Superior temporal gyrus (tissue), 1 donor: ENCODE data around the gene ATP23.

Source experiments
- DNase-seq: peaks from one replicate; pipeline ENCODE4 v3.0.0-alpha.2; 2016; ENCODE audit errors: extremely low spot score

Gene ATP23

GRCh38 chr12:57983146-57983857 lies 41.9 kb downstream of the ATP23 start:
- peak; percentile 74 for DNase-seq

- no peak for DNase-seq
Measured at GRCh38 chr12:57983858-57984505, 42.6 kb downstream of the ATP23 start.

- DNase-seq: no peak
Measured at GRCh38 chr12:57984629-57985151, 43.3 kb downstream of the ATP23 start.

- DNase-seq: no peak
Measured at GRCh38 chr12:57985685-57986084, 44.3 kb downstream of the ATP23 start.

GRCh38 chr12:57989838-57990237 lies 48.5 kb downstream of the ATP23 start:
- no peak for DNase-seq

DNA sequence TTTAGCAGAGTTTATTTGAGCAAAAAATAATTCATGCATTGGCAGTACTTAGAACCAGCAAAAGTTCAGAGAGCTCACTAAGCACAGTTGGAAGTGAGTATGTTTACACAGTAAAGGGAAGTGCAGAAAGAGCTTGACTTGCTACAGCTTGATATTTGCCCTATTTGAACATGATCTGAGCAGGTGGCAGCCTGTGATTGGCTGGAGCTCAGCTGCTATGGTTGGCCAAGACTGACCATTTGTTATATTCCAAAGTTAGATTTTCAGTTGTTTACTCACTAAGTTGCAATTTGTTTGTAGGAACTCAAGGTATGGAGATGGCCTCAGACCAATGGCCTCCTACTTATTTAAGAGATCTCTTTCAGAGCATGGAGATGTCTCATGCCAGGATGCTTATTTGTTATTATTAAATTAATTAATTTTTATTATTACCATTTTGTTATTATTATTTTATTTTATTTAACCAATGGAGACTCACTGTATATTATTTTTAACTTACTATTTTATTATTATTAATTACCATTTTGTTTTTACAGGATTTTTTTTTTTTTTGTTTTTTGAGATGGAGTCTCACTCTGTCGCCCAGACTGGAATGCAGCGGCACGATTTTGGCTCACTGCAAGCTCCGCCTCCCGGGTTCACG lies 49.0 kb downstream of the ATP23 start:
- DNase-seq: no peak

- DNase-seq: no peak
Measured at GRCh38 chr12:57992001-57992400, 50.6 kb downstream of the ATP23 start.

DNA sequence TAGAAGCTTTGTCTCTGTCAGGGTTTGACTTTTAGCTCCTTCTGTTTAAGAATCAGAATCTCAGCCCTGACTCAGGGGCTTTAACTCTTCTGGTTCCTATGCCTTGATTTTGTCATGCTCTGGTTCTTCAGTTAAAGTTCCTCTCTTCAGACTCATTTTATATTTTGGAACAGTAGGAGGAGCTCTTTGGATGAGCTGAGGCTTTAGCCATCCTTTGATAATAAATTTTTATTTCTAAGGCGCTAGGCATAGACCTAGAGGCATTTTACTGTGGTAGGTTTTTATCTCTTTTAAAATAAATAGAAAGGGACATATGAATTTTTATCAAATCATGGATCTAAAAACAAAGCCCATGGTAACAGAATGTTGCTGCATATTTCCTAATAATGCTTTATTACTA lies 51.7 kb downstream of the ATP23 start:
- DNase-seq: no peak

GRCh38 chr12:57993834-57994233 lies 52.5 kb downstream of the ATP23 start:
- no peak for DNase-seq

GRCh38 chr12:57996520-57996919 lies 55.2 kb downstream of the ATP23 start:
- DNase-seq: no peak

DNA sequence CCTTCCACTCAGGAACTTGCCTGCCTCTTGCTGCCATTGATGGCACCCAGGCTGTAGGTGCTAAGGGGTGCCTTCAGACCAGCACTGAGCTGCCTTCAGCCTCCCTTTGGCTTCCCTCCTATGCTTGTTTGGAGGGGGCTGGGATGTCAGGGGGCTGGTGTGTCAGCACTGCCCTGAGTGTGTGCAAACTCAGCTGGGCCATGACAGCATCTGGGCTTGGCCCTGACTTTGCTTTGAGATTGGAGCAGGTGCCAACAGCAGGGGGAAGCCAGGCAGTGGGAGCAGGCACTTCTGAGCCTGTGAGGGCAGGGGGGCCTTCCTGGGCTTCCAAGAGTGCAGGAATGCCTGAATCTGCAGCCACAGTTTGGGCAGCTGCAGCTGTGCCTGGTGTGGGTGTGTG lies 56.9 kb downstream of the ATP23 start:
- DNase-seq: no peak

- DNase-seq: no peak
Measured at GRCh38 chr12:58000499-58000898, 59.1 kb downstream of the ATP23 start.

- no peak for DNase-seq
Measured at GRCh38 chr12:58007875-58008274, 66.5 kb downstream of the ATP23 start.

DNA sequence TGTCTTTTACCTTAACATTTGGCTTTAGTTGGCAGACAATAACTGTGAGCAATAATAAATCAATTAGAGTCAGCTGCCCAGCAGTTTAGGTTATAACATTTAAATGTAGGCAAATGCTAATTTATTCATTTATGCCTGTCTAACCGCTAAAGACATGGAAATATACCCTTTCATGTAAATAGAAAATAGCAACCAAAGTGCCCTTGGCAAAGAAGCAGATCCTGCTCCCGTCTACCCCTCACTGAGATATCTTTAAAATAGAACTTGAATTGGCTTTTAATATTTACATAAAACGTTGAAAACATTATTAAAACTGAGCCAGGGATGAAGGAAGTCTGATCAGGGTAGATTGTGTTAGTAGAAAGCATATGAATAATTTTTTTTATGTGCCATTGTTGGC lies 67.3 kb downstream of the ATP23 start:
- no peak for DNase-seq
